GM19023 (cell line): ENCODE data around the gene FBLN7.

ENCODE experiments used
- ATAC-seq: cut with Tn5 transposase; IDR thresholded peaks from one replicate; pipeline ENCODE4 v1.9.1; 2021; ENCODE audit warnings: mild to moderate bottlenecking, moderate library complexity; ENCODE audit not compliant: unreplicated experiment

The FBLN7 gene

GRCh38 chr2:112140899-112141625 is 2.9 kb downstream of the FBLN7 start:
- no peak for ATAC-seq

DNA sequence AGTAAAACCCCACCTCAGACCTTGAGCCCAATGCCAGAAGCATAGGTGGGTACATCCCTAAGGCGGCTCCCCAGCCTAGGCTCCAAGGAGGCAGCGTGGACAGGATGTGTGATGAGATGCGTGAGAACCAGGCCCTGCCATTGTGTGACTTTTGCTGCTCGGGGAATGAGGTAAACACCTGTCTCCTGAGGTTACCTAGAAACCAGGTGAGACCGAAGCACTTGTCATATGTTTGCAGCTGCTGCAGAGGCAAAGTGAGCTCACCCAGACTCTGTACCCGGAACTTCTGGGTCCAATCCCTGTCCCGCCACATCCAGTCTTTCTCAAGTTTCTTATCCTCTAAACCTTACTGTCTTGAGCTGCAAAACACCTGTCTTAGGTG is 3.4 kb downstream of the FBLN7 start:
- no peak for ATAC-seq

DNA sequence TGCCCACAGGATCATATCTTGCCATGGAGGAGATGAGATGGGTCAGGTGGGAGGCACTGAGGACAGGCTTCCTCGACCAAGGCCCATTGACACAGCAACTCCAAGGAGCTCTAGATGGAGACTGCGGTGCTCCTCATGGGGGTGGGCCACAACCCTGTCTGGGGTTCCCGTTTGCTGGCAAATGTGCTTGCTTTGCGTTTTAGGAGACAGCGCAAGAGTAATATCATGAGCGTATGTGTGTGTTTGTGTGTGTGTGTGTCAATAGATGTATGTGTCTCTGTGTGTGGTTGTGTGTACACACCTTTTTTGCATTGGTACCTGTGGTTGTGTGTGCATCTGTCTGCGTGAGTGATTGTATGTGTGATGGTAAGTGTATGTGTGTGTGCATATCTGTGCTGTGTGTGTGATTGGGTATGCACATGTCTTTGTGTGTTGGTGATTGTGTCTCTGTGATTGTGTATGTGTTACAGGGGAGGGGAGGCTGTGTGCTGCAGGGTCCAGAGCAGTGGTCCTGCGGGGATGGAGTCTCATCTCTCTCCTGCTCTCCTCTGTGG is 4.4 kb downstream of the FBLN7 start:
- no peak for ATAC-seq

DNA sequence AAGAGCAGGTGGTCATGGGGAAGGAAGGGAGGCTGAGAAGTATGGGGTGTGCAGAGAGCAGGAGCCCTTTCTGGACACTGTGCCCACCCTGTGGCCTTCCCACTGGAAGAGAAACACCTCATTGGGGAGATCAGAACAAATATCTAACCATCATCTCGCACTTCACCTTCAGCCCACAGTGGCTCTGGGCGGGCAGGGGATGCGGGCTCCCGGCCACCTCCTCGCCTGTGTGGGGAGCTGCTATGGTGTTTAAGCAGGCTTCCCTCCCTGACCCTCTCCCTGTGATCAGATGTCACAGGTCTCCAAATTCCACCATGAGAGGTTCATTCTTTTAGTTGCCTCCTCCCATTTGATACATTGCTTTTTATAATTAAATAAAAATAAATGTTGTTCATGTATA is 5.0 kb downstream of the FBLN7 start:
- ATAC-seq = no peak

DNA sequence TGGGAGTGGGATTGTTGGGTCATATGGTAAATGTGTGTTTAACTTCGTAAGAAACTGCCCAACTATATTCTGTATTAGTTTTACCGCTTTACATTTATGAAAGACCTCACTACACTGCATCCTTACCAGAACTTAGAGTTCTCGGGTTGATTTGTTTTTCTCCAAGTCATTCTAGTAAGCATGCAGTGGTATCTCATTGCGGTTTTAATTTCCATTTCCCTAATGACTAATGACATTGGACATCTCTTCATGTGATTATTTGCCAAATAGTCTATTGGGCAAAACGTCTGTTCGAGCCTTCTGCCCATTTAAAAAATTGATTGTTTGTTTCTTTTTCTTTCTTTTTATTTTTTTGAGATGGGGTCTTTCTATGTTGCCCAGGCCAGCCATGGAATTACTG is 6.8 kb downstream of the FBLN7 start:
- no peak for ATAC-seq

DNA sequence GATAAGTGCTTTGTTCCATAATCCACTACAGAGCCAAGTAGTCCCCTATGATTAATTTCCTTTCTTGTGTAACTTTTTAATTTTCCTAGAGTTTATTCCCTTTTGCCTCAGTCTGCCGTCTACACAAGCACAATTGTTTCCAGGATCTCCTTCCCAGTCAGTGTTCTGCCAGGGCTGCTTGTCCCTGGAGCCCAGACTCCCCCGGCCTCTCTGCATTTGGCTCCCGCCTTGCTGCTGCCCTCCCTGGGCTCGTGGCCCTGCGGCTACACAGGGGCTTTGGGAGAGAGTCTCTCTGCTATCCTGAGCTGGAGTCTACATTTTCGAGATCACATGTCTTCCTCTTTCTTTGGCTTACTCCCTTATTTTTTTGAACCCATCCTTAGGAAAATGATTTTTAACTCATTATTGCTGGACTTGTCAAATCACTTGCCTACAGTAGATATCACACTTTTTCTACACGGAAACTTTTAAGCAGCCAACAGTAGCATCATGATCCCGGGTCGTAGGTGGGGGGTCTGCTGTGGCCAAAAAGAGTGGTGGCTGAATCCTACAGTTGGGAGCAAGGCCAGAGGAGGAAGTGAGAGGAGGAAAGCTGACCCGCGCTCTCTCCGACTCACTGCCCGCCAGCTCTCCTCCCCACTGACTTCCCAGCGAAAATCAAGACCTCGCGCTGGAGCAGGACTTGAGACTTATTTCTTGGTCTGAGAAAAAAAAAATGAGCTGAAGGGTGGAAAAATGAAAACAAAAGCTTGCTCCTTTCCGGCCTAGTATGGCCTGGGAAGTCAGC is 9.4 kb downstream of the FBLN7 start:
- no peak for ATAC-seq

GRCh38 chr2:112148477-112148876 is 10.3 kb downstream of the FBLN7 start:
- ATAC-seq = no peak

DNA sequence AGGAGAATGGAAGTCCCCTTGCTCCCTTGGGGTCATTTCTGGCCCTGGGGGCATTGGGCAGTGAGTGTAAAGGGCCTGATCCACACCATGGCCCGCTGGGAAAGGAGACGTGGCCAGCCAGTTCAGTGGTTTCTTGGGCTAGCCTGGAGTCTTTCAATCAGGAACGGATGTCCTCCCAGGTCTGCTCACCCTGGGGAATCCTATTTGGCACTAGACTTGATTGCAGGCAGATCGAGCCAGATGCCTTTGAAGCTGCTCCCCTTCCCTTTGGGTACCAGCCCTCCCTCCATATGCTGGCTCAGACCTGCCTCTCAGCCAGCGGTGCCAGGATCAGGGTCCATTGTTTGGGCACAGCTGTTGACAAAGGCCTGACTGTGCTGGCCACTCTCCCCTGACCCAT is 11.0 kb downstream of the FBLN7 start:
- no peak for ATAC-seq

- ATAC-seq = no peak
Observed at GRCh38 chr2:112149866-112150435, 11.8 kb downstream of the FBLN7 start.

DNA sequence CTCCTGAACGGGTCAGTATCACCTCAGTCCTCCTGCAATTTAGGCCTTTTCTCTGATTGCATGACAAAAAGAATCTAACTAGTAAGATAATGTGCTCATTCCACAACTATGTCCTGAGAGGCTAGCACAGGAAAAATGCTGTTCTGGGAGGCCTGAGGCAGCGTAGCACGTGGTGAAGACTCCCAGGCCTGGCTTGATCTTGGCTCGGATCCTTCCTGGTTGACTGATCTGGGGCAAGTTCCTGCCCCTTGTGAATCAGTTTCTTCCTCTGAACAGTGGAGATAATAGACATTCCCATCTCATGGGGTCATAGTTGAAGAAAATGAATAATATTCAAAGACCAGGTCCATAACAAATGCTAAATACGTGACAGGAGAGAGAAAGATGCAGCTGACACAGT is 12.3 kb downstream of the FBLN7 start:
- ATAC-seq = no peak

DNA sequence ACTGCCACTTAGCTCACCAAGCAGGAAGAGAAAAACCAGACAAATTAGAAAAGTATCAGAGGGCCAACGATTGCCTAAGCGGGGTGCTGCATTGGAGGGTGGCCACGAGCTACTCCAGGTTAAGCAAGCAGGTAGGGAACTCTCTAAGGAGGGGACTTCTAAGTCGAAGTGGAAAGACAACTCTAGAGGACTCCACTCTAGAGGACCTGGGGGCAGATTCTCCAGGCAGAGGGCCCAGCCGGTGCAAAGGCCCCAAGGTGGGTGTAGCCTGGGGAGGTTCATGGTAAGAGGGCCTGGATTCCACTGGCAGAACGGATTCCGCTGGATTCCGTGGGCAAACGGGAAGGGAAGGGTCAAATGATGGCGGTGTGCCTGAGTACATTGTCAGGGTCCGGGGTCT is 12.7 kb downstream of the FBLN7 start:
- no peak for ATAC-seq

DNA sequence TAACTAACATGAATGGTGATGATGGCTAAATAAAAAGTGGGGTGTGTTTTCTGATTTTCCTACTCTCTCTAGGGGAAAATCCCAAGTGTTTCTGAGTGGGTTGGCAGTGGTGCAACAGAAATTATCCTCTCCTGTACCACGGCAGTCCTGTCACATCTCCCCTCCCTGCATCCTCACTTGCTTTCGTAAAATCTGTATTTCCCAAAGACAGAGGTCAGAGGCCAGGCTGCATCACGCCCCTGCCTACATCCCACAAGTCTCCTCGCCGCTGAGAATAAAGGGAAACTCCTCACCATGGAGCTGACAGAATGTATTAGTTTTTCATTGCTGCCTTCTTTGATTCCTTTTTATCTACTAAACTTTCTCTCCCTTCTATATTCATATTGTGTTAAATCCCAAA is 13.1 kb downstream of the FBLN7 start:
- no peak for ATAC-seq

DNA sequence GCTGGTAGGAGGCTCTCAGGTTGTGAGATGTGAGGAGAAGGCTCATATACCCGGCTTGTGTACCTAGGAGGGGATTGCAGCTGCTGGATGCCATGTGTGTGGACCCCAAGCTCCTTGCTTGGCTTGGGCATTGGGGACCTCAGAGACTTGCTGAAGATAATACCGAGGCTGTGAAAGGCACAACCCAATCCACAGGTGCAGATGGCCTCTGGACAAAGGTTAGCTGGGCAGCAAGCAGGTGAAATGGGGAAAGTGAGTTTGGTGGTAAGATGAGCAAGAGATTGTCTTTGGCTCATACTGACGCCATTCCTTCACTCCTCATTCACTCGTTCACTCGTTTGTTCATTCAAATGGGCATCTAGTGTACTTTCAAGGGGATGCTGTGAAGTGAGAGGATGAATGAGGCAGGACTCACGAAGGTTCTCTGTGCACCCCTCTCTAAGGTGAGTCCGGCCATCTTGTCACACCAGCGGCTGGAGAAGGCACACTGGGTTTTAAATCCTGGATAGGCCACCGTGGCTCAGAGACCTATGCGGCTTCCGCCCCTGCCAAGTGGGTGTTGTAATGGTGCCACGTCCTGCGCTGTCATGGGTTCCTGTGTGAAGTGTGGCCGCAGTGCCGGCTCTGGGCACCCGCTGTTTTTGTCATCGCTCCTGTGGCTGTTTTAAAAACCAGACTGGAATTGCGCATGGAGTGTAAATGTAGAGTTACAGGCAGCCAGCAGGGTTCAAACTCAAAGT is 13.7 kb downstream of the FBLN7 start:
- no peak for ATAC-seq

GRCh38 chr2:112152476-112153178 is 14.4 kb downstream of the FBLN7 start:
- ATAC-seq = no peak

GRCh38 chr2:112153179-112153490 is 14.9 kb downstream of the FBLN7 start:
- no peak for ATAC-seq

GRCh38 chr2:112153501-112153900 is 15.3 kb downstream of the FBLN7 start:
- ATAC-seq = no peak

DNA sequence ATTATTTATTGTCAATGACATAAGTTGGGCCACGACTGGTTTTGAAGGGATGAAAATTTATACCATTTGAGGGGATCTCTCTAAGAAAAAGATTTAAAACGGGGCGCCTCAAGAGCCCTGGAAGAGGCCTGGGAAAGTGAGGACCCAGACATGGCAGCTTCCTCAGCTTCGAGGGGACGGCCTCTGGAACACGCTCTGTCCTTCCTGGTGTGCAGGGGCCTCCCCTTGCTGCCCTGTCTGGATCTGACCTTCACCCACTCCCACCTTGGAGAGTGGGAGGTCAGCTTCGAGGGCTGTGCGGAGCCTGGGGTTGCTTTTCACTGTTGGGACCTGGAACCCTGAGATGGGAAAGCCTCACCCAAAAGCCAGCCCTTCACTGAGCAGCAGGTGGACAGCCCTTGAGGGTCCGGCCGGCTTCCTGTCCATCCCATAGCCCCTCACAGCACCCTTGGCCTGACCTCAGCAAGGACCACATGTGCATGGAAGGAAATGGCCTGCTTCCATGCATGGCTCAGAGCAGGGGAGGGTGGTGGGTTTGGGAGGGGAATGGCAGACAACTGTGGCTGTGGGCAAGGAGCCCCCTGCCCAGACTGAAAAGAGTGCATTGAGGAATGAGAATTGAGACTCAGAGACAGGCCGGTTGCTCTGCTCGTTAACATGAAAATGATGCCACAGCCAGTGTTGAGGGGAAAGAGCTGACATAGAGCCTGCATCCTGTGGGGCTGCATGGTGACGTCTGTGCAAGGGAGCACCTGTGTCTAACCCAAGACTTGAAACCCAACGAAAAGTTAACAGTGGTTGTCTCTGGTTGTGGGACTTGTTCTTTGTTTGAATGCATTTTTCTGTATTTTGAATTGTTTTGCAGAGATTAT is 16.3 kb downstream of the FBLN7 start:
- ATAC-seq = no peak

DNA sequence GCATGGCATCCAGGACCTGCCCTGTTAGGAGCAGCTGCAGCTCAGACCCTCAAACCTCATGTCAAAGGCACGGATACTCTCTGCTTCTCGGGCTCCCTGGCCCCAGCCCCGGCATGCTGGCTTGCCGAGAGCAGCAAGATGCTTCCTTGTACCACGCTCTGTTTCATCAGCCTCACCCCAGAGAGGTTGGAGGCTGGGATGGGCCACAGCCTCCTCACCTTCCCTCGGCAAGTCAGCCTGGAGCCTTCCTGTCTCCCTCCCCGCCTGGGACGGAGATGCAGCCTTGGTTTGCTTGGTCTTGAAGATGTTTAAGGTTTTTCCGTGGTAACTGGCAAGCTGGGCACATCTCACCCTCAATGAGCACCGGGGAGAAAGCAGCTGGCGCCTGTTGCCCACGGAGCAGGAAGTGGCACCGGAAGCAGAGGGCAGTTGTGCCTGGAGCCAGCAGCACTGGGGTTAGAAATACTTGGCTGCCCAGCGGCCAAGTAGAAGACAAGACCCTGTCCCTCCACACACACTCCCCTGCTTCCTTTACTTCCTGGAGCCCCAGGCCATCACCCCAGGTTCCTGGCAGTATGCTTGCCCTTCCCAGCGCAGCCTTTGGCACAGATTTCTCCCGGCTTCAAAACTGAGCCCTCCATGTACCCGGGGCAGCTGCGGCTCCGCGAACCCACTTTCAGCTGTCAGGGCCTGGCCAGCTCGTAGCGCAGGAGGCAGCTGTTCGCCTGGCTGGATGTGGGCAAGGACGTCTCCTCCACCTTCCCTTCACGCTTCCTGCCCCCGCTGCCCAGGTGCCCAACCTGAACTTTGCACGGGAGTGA is 17.4 kb downstream of the FBLN7 start:
- ATAC-seq = no peak
